ENCODE data around the gene SFXN5.

The SFXN5 gene

DNA sequence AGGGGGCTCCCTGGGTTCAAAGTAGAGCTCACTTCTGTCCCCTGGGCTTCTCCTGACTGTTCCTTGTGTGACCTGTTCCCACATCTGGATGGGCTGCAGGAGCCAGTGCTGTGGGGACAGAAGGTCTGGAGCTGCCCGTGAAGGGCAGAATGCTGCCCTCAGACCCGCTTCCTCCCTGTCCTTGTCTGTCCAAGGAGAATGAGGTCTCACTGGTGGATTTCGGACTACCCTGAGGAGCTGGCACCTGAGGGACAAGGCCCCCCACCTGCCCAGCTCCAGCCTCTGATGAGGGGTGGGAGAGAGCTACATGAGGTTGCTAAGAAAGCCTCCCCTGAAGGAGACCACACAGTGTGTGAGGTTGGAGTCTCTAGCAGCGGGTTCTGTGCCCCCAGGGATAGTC, 138.7 kb downstream of the SFXN5 start:
- peak in 1 of 2 donors; percentile 51 for DNase-seq
- peaks cover 0 to 48% of the 10 kb centered on the region in 2 donors for H3K27me3 ChIP-seq
- TF ChIP-seq, protein P1, sequence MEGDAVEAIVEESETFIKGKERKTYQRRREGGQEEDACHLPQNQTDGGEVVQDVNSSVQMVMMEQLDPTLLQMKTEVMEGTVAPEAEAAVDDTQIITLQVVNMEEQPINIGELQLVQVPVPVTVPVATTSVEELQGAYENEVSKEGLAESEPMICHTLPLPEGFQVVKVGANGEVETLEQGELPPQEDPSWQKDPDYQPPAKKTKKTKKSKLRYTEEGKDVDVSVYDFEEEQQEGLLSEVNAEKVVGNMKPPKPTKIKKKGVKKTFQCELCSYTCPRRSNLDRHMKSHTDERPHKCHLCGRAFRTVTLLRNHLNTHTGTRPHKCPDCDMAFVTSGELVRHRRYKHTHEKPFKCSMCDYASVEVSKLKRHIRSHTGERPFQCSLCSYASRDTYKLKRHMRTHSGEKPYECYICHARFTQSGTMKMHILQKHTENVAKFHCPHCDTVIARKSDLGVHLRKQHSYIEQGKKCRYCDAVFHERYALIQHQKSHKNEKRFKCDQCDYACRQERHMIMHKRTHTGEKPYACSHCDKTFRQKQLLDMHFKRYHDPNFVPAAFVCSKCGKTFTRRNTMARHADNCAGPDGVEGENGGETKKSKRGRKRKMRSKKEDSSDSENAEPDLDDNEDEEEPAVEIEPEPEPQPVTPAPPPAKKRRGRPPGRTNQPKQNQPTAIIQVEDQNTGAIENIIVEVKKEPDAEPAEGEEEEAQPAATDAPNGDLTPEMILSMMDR (IDR thresholded peaks at IDR 0.05): no peak
- peaks cover 0 to 7% (median 0%) of the 10 kb centered on the region in 4 donors for H3K4me1 ChIP-seq
- H3K36me3 ChIP-seq: no peaks in the 10 kb centered on the region
- intact Hi-C loops (cut with DNase I; ENCODE audit: low total_unique reads): no loop called here
- no peaks in the 10 kb centered on the region for H3K9me3 ChIP-seq
- no peak overlapping the region for H3K4me3 ChIP-seq
- H3K27ac ChIP-seq: no peak overlapping the region

GRCh38 chr2:72932045-72932740, 139.3 kb downstream of the SFXN5 start:
- Histone ChIP-seq H3K4me1 (peaks cover 0 to 7% (median 0%) of the 10 kb centered on the region in 4 donors), H3K27me3 (peaks cover 0 to 54% of the 10 kb centered on the region in 2 donors), H3K4me3 (no peak overlapping the region), H3K36me3 (no peaks in the 10 kb centered on the region), H3K9me3 (no peaks in the 10 kb centered on the region), H3K27ac (no peak overlapping the region)
- intact Hi-C loops (cut with DNase I; ENCODE audit: low total_unique reads): no loop called here
- TF ChIP-seq, protein P1 (IDR thresholded peaks at IDR 0.05): no peak
- peak in 1 of 2 donors; percentile 51 for DNase-seq

DNA sequence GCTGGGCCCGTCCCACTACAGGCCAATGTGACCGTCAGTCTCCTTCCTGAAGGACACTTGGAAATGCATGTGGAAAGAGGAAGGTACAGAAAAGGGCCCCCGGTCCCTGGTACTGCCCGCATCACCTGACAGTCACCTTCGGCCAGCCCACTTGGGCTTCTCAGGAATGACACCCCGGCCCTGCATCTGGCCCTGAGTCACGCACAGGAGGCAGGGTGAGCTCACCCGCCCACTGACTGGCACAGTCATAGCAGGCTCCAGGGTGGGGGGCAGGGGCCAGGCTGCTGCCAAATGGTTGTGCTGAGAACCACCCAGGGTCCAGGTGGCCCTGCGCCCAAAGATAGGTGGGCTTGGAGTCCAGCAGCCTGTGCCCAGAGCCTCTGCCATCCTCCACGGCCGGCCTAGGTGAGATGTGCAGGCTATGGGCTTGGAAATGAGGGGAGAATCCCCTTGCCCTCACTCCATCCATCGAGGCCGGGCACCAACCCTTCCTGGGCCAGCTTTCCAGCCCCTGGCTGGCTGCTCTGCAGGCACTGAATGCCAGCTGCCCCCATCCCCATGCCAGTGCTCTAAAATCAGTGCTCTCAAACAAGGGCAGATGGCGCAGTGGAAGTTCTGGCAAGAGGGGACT, 140.1 kb downstream of the SFXN5 start:
- peak; percentile 5 to 43 for DNase-seq
- intact Hi-C loops (cut with DNase I; ENCODE audit: low total_unique reads): no loop called here
- TF ChIP-seq, protein P1 (IDR thresholded peaks at IDR 0.05): no peak
- Histone ChIP-seq H3K9me3 (no peaks in the 10 kb centered on the region), H3K4me3 (no peak overlapping the region), H3K27ac (no peak overlapping the region), H3K27me3 (peaks cover 0 to 61% of the 10 kb centered on the region in 2 donors), H3K4me1 (peaks cover 0 to 1% (median 0%) of the 10 kb centered on the region in 4 donors), H3K36me3 (no peaks in the 10 kb centered on the region)

GRCh38 chr2:72929010-72929409, 142.5 kb downstream of the SFXN5 start:
- no peak for DNase-seq
- Histone ChIP-seq H3K27me3 (peaks cover 8 to 68% of the 10 kb centered on the region in 2 donors), H3K9me3 (no peaks in the 10 kb centered on the region), H3K36me3 (no peaks in the 10 kb centered on the region), H3K4me1 (peaks cover 0 to 15% (median 10%) of the 10 kb centered on the region in 4 donors), H3K27ac (no peak overlapping the region), H3K4me3 (no peak overlapping the region)
- TF ChIP-seq, protein P1 (IDR thresholded peaks at IDR 0.05): no peak
- intact Hi-C loops (cut with DNase I; ENCODE audit: low total_unique reads): no loop called here

DNA sequence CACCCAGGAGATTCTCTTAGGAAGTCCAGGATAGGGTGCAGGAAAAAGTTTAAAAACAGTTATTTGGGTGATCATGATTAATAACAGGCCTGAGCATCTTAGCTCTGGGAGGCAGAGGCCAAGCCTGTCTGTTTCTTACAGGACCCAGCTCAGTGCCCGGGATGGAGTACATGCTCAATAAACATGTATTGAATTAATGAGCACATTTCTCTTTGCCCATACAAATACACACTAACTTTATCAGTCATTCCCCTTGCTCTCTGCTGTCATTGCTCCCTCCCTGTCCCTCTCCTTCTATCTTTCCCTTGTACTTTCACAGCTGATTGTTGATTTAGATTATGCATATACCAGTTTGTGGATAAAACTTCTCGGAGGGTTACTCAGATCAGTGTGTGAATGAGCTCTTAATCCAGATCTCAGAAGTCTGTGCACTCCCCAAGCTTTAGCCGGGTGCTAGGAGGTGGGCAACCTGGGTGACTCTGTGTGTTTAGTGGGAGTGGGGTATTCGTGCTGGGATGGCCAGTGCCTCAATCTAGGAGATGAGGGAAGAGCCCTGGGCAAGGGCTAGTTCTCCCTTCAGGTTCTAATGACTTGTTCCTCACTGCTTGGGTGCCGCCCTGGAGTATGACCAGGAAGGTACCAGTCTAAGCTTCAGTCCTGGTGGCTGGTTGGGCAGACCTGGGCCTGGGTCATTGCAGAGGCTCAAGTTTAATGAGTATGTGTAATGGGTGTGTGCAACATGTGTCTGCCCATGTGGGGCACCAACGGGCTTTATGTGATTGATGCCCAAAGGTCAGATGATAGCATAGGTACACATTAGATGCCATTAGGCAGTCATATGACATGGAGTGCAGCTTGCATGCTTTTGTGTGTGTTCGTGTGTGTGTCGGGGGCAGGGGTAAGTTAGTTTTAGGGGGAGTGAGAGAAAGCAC, 143.6 kb downstream of the SFXN5 start:
- Histone ChIP-seq H3K27me3 (peaks cover 8 to 75% of the 10 kb centered on the region in 2 donors), H3K4me1 (peaks cover 0 to 20% (median 12%) of the 10 kb centered on the region in 4 donors), H3K9me3 (no peaks in the 10 kb centered on the region), H3K36me3 (no peaks in the 10 kb centered on the region), H3K27ac (no peak overlapping the region), H3K4me3 (no peak overlapping the region)
- TF ChIP-seq, protein P1 (IDR thresholded peaks at IDR 0.05): no peak
- intact Hi-C loops (cut with DNase I; ENCODE audit: low total_unique reads): no loop called here
- DNase-seq: no peak
